GM23338 (cell line): Measurements from ENCODE around the gene MAP4K3. TPM values are rescaled to one million over a fixed set of nuclear protein-coding genes. Genes with fewer than 3 reads are reported as not detected.

Source experiments
- ATAC-seq: fragments of 200-7000 bp; cut with Tn5 transposase; 3 replicates; pipeline ENCODE4 v1.9.1; 2020
- DNase-seq: peaks from one replicate; pipeline ENCODE4 v3.0.0-alpha.2; 2015; ENCODE audit warnings: low spot score
- H2AFZ ChIP-seq: fragments of 200-600 bp; sonication (generic); 2 replicates; pipeline ENCODE4 v1.8.0; 2016; ENCODE audit warnings: antibody characterized with exemption, mild to moderate bottlenecking, moderate library complexity
- H3F3A ChIP-seq: fragments of 200-600 bp; sonication (generic); replicated peaks from 2 replicates; pipeline ENCODE4 v1.8.0; 2017; ENCODE audit warnings: antibody characterized with exemption, mixed run types, low read depth
- H3K27ac ChIP-seq: fragments of 200-600 bp; sonication (generic); 2 replicates; pipeline ENCODE4 v1.6.1; 2016; ENCODE audit warnings: low read depth
- H3K27me3 ChIP-seq: fragments of 200-600 bp; sonication (generic); 2 replicates; pipeline ENCODE4 v1.8.0; 2016; ENCODE audit warnings: mild to moderate bottlenecking, mixed run types, moderate library complexity; ENCODE audit not compliant: insufficient read depth
- H3K36me3 ChIP-seq: fragments of 200-600 bp; sonication (generic); 2 replicates; pipeline ENCODE4 v1.8.0; 2016; ENCODE audit warnings: mild to moderate bottlenecking; ENCODE audit not compliant: insufficient read depth
- H3K4me1 ChIP-seq: fragments of 200-600 bp; sonication (generic); 2 replicates; pipeline ENCODE4 v1.8.0; 2016; ENCODE audit warnings: mild to moderate bottlenecking, moderate library complexity; ENCODE audit not compliant: insufficient read depth
- H3K4me2 ChIP-seq: fragments of 200-600 bp; sonication (generic); 2 replicates; pipeline ENCODE4 v1.7.1; 2017; ENCODE audit warnings: mixed run types
- H3K4me3 ChIP-seq: fragments of 200-600 bp; sonication (generic); 2 replicates; pipeline ENCODE4 v1.6.1; 2016; ENCODE audit warnings: mixed run types
- H3K79me2 ChIP-seq: fragments of 200-600 bp; sonication (generic); replicated peaks from 2 replicates; pipeline ENCODE4 v1.8.0; 2017; ENCODE audit warnings: mild to moderate bottlenecking; ENCODE audit not compliant: insufficient read depth
- H3K9me2 ChIP-seq: fragments of 200-600 bp; sonication (generic); 2 replicates; pipeline ENCODE4 v1.8.0; 2017; ENCODE audit not compliant: insufficient read depth
- H4K20me1 ChIP-seq: fragments of 200-600 bp; sonication (generic); replicated peaks from 2 replicates; pipeline ENCODE4 v1.8.0; 2017; ENCODE audit warnings: mild to moderate bottlenecking; ENCODE audit not compliant: insufficient read depth
- H3K27ac Mint-ChIP-seq: 2 replicates; pipeline ENCODE4 v1.8.0; 2020; ENCODE audit warnings: inconsistent platforms, mild to moderate bottlenecking, moderate library complexity, mixed read lengths
- H3K27me3 Mint-ChIP-seq: 3 replicates; pipeline ENCODE4 v1.8.0; 2022; ENCODE audit warnings: low read depth, mild to moderate bottlenecking, moderate library complexity, mixed read lengths, inconsistent platforms; ENCODE audit not compliant: insufficient read depth, poor library complexity
- H3K36me3 Mint-ChIP-seq: 3 replicates; pipeline ENCODE4 v1.8.0; 2021; ENCODE audit warnings: low read depth, mild to moderate bottlenecking, inconsistent platforms, moderate library complexity, mixed read lengths
- H3K4me1 Mint-ChIP-seq: 3 replicates; pipeline ENCODE4 v1.8.0; 2020; ENCODE audit warnings: mild to moderate bottlenecking, inconsistent platforms, mixed read lengths
- H3K4me3 Mint-ChIP-seq: 3 replicates; pipeline ENCODE4 v1.8.0; 2021; ENCODE audit warnings: moderate library complexity, mild to moderate bottlenecking, inconsistent platforms, mixed read lengths
- H3K9me3 Mint-ChIP-seq: 3 replicates; pipeline ENCODE4 v1.8.0; 2020; ENCODE audit warnings: moderate library complexity, mild to moderate bottlenecking, inconsistent platforms, mixed read lengths
- CTCF ChIP-seq, 2 experiments: fragments of 200-600 bp in 1 of 2; sonication (generic) in 1 of 2; conservative IDR thresholded peaks; 2 replicates each; pipeline versions ENCODE4 v1.5.1 to v1.6.1; 2016 to 2017; ENCODE audit warnings: antibody characterized with exemption in 2 of 2, low read depth in 2 of 2, mild to moderate bottlenecking in 2 of 2, moderate library complexity in 1 of 2
- ETS1 ChIP-seq: IDR thresholded peaks from 2 replicates; pipeline ENCODE4 v1.6.1; 2016; ENCODE audit warnings: antibody characterized with exemption
- REST ChIP-seq: IDR thresholded peaks from one replicate; pipeline ENCODE4 v1.6.1; 2018; ENCODE audit warnings: antibody characterized with exemption; ENCODE audit not compliant: unreplicated experiment
- STAT1 ChIP-seq: IDR thresholded peaks from one replicate; pipeline ENCODE4 v1.6.1; 2016; ENCODE audit warnings: antibody characterized with exemption; ENCODE audit not compliant: unreplicated experiment
- ZNF114 ChIP-seq: fragments of 250-450 bp; sonication (Bioruptor Pico); IDR thresholded peaks from 2 replicates; pipeline ENCODE4 v1.5.0; 2020; ENCODE audit warnings: mild to moderate bottlenecking, moderate library complexity
- ZNF331 ChIP-seq: fragments of 250-450 bp; sonication (Bioruptor Pico); IDR thresholded peaks from 2 replicates; pipeline ENCODE4 v1.5.0; 2020; ENCODE audit warnings: low read depth, mild to moderate bottlenecking, moderate library complexity
- ZNF462 ChIP-seq: fragments of 250-450 bp; sonication (Bioruptor Pico); IDR thresholded peaks from 2 replicates; pipeline ENCODE4 v1.5.0; 2020; ENCODE audit warnings: mild to moderate bottlenecking, moderate library complexity
- polyA plus RNA-seq: library from polyadenylated mRNA; unstranded; fragments of >200 nt; fragmentation: Nextera tagmentation; extraction: Ambion mirVana; gene quantifications from 2 replicates; pipeline ENCODE4 v1.2.1, GENCODE V29; 2016
- total RNA-seq: library from RNA; depleted of rRNA; stranded (reverse); fragments of >200 nt; shearing (Covaris generic); gene quantifications from 2 replicates; pipeline ENCODE4 v1.2.3, GENCODE V29; 2014

Gene MAP4K3
- total and polyA plus RNA-seq, 2 experiments from 2014 or later: 33.0 to 90.7 TPM

- TF ChIP-seq ZNF462 (CRISPR knock-in tag): no peak
- TF ChIP-seq REST: no peak
- TF ChIP-seq STAT1: no peak
Measured at GRCh38 chr2:39373181-39373802, 63.8 kb downstream of the MAP4K3 start (continued).

- peaks cover 37% of the 10 kb centered on the region for H3K4me1 ChIP-seq
- no peak overlapping the region for H2AFZ ChIP-seq
- H3K27ac ChIP-seq: 0 out of 2 replicates have a peak overlapping the region, but pooled peaks have one; percentile 43
- H3K4me3 Mint-ChIP-seq: no peak overlapping the region
- H4K20me1 ChIP-seq: no peaks in the 10 kb centered on the region
- H3K4me2 ChIP-seq: no peak overlapping the region
- no peaks in the 10 kb centered on the region for H3K36me3 ChIP-seq
- H3K4me3 ChIP-seq: no peak overlapping the region
- H3K36me3 Mint-ChIP-seq: peaks cover 72% of the 10 kb centered on the region
- no peak for DNase-seq
- H3K4me1 Mint-ChIP-seq: peaks cover 36% of the 10 kb centered on the region
- no peaks in the 10 kb centered on the region for H3K9me2 ChIP-seq
- peaks cover 28% of the 10 kb centered on the region for H3K9me3 Mint-ChIP-seq
- peak overlapping the region; percentile 31; the same call in 1 of the 2 replicates for H3K27ac Mint-ChIP-seq
- no peaks in the 10 kb centered on the region for H3K27me3 ChIP-seq
- H3K27me3 Mint-ChIP-seq: peaks cover 3% of the 10 kb centered on the region
- H3K79me2 ChIP-seq: peaks cover 72% of the 10 kb centered on the region
- ATAC-seq: no peak
- H3F3A ChIP-seq: no peaks in the 10 kb centered on the region
- TF ChIP-seq CTCF (conservative IDR thresholded peaks at IDR 0.05; ENCODE audit: low read depth in 2 of 2) (no peak), ZNF331 (CRISPR knock-in tag) (no peak), ETS1 (no peak), ZNF114 (CRISPR knock-in tag) (no peak), REST (no peak)
Measured at GRCh38 chr2:39370101-39370500, 67.0 kb downstream of the MAP4K3 start.
